ENCODE data around the gene RFX3.
A peak's percentile ranks its signal among the peaks of the same experiment; 100 is the strongest.

The RFX3 gene

DNA sequence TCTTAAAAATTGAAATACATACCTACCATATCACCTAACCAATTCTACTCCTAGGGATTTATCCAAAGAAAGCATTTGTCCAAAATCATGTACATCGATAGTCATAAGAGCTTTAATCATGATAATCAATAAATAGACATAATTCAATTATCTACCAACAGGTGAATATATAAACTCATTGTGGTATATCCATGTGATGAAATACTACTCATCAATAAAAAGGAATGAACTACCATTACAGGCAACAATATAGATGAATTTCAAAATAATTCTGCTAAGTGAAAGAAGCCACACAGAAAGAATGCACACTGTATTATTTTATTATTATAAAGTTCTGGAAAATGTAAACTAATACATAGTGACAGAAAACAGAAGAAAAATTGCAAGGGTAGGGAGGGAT, 81.8 kb downstream of the RFX3 start:
- Histone ChIP-seq H4K20me1 (ENCODE audit: insufficient read depth, low read length) (no peaks in the 10 kb centered on the region), H3K4me1 (ENCODE audit: insufficient read depth, low read length, severe bottlenecking) (no peaks in the 10 kb centered on the region), H2AFZ (ENCODE audit: low read length) (no peak overlapping the region), H3K9me3 (ENCODE audit: low read length) (no peaks in the 10 kb centered on the region), H3K4me2 (ENCODE audit: low read length) (no peak overlapping the region), H3K27me3 (ENCODE audit: insufficient read depth, low read length) (no peaks in the 10 kb centered on the region), H3K36me3 (ENCODE audit: insufficient read depth, low read length) (no peaks in the 10 kb centered on the region), H3F3A (ENCODE audit: insufficient read depth, low read length) (no peaks in the 10 kb centered on the region), H3K9ac (ENCODE audit: low read length) (no peak overlapping the region), H3K27ac (ENCODE audit: low read depth, low read length, poor library complexity, severe bottlenecking) (no peak overlapping the region), H3K79me2 (ENCODE audit: insufficient read depth, low read length) (no peaks in the 10 kb centered on the region), H3K4me3 (ENCODE audit: low read depth, low read length, poor library complexity, severe bottlenecking) (no peak overlapping the region), H3K9me2 (ENCODE audit: low read depth, low read length) (no peaks in the 10 kb centered on the region)
- TF ChIP-seq EZH2 (IDR thresholded peaks at IDR 0.05; ENCODE audit: borderline replicate concordance, low read length) = no peak
- TF ChIP-seq, protein P1, sequence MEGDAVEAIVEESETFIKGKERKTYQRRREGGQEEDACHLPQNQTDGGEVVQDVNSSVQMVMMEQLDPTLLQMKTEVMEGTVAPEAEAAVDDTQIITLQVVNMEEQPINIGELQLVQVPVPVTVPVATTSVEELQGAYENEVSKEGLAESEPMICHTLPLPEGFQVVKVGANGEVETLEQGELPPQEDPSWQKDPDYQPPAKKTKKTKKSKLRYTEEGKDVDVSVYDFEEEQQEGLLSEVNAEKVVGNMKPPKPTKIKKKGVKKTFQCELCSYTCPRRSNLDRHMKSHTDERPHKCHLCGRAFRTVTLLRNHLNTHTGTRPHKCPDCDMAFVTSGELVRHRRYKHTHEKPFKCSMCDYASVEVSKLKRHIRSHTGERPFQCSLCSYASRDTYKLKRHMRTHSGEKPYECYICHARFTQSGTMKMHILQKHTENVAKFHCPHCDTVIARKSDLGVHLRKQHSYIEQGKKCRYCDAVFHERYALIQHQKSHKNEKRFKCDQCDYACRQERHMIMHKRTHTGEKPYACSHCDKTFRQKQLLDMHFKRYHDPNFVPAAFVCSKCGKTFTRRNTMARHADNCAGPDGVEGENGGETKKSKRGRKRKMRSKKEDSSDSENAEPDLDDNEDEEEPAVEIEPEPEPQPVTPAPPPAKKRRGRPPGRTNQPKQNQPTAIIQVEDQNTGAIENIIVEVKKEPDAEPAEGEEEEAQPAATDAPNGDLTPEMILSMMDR (IDR thresholded peaks at IDR 0.05; ENCODE audit: low read length) = no peak

DNA sequence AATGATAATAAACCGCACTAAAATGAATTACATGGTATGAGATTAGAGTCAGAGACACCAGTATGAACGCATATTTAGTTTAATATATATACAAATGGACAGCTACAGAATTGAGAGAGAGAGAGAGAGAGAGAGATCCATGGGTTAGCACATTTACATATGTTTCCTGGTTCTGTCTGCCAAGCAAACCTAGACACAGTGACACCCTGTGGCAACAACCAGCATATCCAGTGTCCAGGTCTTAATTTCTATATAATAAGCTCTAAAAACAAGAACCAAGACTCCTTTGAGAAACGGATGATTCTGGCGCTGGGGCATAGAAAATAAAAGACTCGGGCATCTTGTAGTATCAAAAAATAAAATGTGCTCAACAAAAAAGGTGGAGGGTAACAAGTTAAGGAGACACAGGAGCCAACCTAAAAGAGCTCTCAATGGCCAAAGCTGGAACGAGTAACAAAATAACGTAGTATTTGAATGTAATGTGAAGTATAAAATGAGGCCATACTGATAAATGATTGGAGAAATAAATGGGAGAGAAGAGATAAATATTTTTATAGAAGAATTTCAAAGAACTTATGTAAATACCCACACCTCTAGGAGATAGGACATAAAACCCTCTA, 84.5 kb downstream of the RFX3 start:
- H3K9me3 ChIP-seq (ENCODE audit: low read length) = no peaks in the 10 kb centered on the region
- H3K79me2 ChIP-seq (ENCODE audit: insufficient read depth, low read length) = no peaks in the 10 kb centered on the region
- H3K4me3 ChIP-seq (ENCODE audit: low read depth, low read length, poor library complexity, severe bottlenecking) = no peak overlapping the region
- H4K20me1 ChIP-seq (ENCODE audit: insufficient read depth, low read length) = no peaks in the 10 kb centered on the region
- no peak overlapping the region for H3K27ac ChIP-seq (ENCODE audit: low read depth, low read length, poor library complexity, severe bottlenecking)
- H3K9me2 ChIP-seq (ENCODE audit: low read depth, low read length) = no peaks in the 10 kb centered on the region
- TF ChIP-seq, protein P1 (IDR thresholded peaks at IDR 0.05; ENCODE audit: low read length) = peak; percentile 81
- TF ChIP-seq EZH2 (IDR thresholded peaks at IDR 0.05; ENCODE audit: borderline replicate concordance, low read length) = no peak
- H3K36me3 ChIP-seq (ENCODE audit: insufficient read depth, low read length) = no peaks in the 10 kb centered on the region
- no peaks in the 10 kb centered on the region for H3K27me3 ChIP-seq (ENCODE audit: insufficient read depth, low read length)
- H2AFZ ChIP-seq (ENCODE audit: low read length) = no peak overlapping the region
- no peaks in the 10 kb centered on the region for H3F3A ChIP-seq (ENCODE audit: insufficient read depth, low read length)
- H3K4me1 ChIP-seq (ENCODE audit: insufficient read depth, low read length, severe bottlenecking) = no peaks in the 10 kb centered on the region
- H3K4me2 ChIP-seq (ENCODE audit: low read length) = no peak overlapping the region
- H3K9ac ChIP-seq (ENCODE audit: low read length) = no peak overlapping the region

DNA sequence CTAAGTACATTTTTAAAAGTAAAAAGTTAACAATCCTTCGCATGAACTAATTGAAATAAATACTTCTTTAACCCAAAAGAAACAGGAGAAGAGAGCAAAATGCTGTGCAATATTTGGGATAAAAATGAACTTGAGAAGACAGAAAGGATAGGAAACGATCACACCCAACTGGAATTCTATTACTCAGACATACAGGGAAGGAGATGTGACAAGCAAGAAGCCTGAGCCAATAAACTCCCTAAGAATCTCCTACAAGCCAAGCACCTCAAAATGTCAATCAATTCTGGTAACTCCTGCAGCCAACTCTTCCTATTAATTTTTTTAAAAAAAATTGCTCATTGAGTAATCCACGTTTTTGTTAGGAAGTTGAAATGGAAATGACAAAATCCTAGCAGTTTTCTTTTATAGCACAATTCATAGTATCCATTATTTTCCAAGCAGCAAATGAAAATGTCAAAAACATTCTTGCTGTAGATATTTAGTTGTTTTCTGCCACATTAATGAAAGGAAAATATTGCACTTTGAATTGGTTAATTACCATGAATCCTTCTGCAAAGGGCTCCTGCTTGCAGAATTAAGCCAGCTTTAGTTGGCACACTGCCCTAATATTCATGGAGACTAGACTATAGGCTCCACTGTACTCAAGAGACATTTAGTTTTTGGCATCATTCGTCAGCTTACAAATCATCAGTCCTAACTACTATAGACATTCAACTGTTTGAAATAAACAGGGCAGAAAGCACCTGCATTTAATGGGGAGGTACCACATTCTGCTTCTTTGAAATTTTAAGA, 89.0 kb downstream of the RFX3 start:
- Histone ChIP-seq H3K4me1 (ENCODE audit: insufficient read depth, low read length, severe bottlenecking) (no peaks in the 10 kb centered on the region), H3K79me2 (ENCODE audit: insufficient read depth, low read length) (no peaks in the 10 kb centered on the region), H3K9me3 (ENCODE audit: low read length) (no peaks in the 10 kb centered on the region), H3K9ac (ENCODE audit: low read length) (no peak overlapping the region), H3F3A (ENCODE audit: insufficient read depth, low read length) (no peaks in the 10 kb centered on the region), H3K4me3 (ENCODE audit: low read depth, low read length, poor library complexity, severe bottlenecking) (no peak overlapping the region), H3K36me3 (ENCODE audit: insufficient read depth, low read length) (no peaks in the 10 kb centered on the region), H4K20me1 (ENCODE audit: insufficient read depth, low read length) (no peaks in the 10 kb centered on the region), H3K27ac (ENCODE audit: low read depth, low read length, poor library complexity, severe bottlenecking) (no peak overlapping the region), H2AFZ (ENCODE audit: low read length) (no peak overlapping the region), H3K27me3 (ENCODE audit: insufficient read depth, low read length) (no peaks in the 10 kb centered on the region), H3K9me2 (ENCODE audit: low read depth, low read length) (no peaks in the 10 kb centered on the region), H3K4me2 (ENCODE audit: low read length) (no peak overlapping the region)
- TF ChIP-seq, protein P1 (IDR thresholded peaks at IDR 0.05; ENCODE audit: low read length) = no peak
- TF ChIP-seq EZH2 (IDR thresholded peaks at IDR 0.05; ENCODE audit: borderline replicate concordance, low read length) = no peak

All from OCI-LY1 (cell line).